ENCODE results near the gene SLC13A4.

DNA sequence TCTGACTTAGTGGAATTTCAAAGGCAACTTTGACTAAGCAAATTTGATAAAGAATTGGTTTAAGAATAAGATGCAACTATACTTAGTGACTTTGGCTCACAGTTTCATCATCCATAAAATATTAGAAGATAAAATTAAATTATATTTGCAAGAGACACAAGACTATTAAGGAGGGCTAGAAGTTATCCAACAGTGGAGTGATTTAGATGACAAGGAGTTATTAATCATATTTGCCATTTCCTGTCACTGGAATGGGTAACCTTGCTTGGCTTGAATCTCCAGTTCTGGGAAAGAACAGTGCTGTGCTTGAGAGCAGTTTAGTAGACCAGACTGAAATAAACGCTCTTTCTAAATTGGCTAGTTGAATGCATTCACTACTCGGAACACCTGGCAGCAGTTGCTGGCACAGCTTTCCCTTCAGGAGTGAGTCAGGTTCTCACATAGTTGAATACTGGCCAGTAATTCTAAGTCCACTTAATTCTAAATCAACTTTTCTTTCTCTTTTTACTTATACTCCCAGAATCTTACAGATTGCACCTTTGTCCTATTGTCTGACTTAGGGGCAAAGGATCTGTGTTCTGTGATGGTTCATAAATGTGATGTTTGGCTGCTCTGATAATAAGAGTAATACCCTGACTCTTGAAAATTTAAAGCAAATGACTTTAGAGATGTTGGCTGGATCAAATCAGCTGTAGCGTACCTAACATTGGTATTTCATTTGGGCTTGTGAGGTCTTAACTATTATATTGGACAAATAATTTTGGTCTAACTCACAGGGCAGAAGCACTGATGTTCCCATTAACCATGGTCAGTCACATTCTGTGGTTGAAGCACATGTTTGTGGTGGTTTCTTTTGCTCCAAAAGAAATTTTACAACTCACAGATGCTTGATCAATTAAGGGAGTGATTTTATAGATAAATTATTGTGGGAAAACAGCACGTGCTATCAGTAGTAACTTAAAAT lies 49.1 kb downstream of the SLC13A4 start:
- TF ChIP-seq CTCF (optimal IDR thresholded peaks at IDR 0.05 in 1 of 3, IDR thresholded peaks at IDR 0.05 in 1 of 3, conservative IDR thresholded peaks at IDR 0.05 in 1 of 3; ENCODE audit: extremely low read depth in 1 of 3, insufficient read depth in 2 of 3, low read length in 3 of 3) (no peak), EZH2 (IDR thresholded peaks at IDR 0.05; ENCODE audit: low read length) (no peak)

Data from keratinocyte (primary cell).